Ovary (tissue), 9 donors: ENCODE measurements around the gene KRT7. TPM values are rescaled to one million over a fixed set of nuclear protein-coding genes. Genes with fewer than 3 reads are reported as not detected.
"Not testable (repeated sequence)": the region's sequence is repeated elsewhere in the genome, so short reads cannot be mapped to it uniquely, and the experiment has no call there.

ENCODE experiments used
- DNase-seq, 5 donors: peaks; one replicate each; pipeline ENCODE4 v3.0.0-alpha.2; 2019 to 2020
- H3K27ac ChIP-seq, 2 donors: fragments of 200-600 bp; one replicate each; pipeline versions ENCODE4 v1.5.1 to v1.8.0; 2019 to 2022
- H3K27me3 ChIP-seq: fragments of 200-600 bp; one replicate; pipeline ENCODE4 v1.8.0; 2022
- H3K36me3 ChIP-seq: fragments of 200-600 bp; sonication (generic); one replicate; pipeline ENCODE4 v1.5.1; 2019
- H3K4me1 ChIP-seq: one replicate; pipeline ENCODE4 v1.8.1; 2013; ENCODE audit warnings: mild to moderate bottlenecking, moderate library complexity; ENCODE audit not compliant: insufficient read depth
- H3K4me3 ChIP-seq: fragments of 200-600 bp; sonication (generic); one replicate; pipeline ENCODE4 v1.5.1; 2017
- H3K9me3 ChIP-seq, 2 donors: fragments of 200-600 bp in 1 of 2; sonication (generic) in 1 of 2; one replicate each; pipeline versions ENCODE4 v1.5.1 to v1.8.1; 2013 to 2019; ENCODE audit warnings: mild to moderate bottlenecking in 1 of 2, moderate library complexity in 1 of 2
- CTCF ChIP-seq, 3 donors: fragments of 450-650 bp in 2 of 3; fragments of 200-600 bp in 1 of 3; IDR thresholded peaks; one replicate each; pipeline versions ENCODE4 v1.5.1 to v1.8.0; 2016 to 2022; ENCODE audit warnings: antibody characterized with exemption in 3 of 3, mild to moderate bottlenecking in 1 of 3
- EP300 ChIP-seq: sonication (generic); formaldehyde crosslinking; IDR thresholded peaks from one replicate; pipeline ENCODE4 v1.6.1; 2017; ENCODE audit warnings: antibody characterized with exemption
- POLR2A ChIP-seq: fragments of 450-650 bp; IDR thresholded peaks from one replicate; pipeline ENCODE4 v1.6.1; 2017; ENCODE audit warnings: antibody characterized with exemption, mild to moderate bottlenecking, moderate library complexity
- WGBS, 3 donors: extraction: QIAGEN DNeasy Blood & Tissue Kit in 1 of 3; methylation state at CpG; one replicate each; pipeline versions ENCODE4 v1.1.5 to v1.1.7; 2013 to 2017; 5-methylcytosine and 5-hydroxymethylcytosine counted together
- intact Hi-C, 4 donors: fragments of 100-400 bp; cut with DNase I; formaldehyde crosslinking; loops; one replicate each; pipeline versions ENCODE4 v1.11.0 to v1.15.1; 2022 to 2023
- polyA plus RNA-seq, 2 donors: library from polyadenylated mRNA; stranded (reverse); fragments of 200-250 nt in 1 of 2; fragments of 350-450 nt in 1 of 2; fragmentation: Illumina TruSeq in 1 of 2; extraction: RNeasy Lipid Tissue Mini Kit (QIAGEN cat#74804) in 1 of 2; gene quantifications; one replicate each; pipeline ENCODE4 v1.2.3, GENCODE V29; 2013 to 2014
- total RNA-seq, 7 donors: library from RNA; depleted of rRNA in 2 of 7; stranded (reverse); fragments of >200 nt in 2 of 7; fragmentation: NEBNext Ultra II Directional in 3 of 7; extraction: Animal tissue kit (Norgen Biotek cat#: 25700) in 3 of 7; gene quantifications; one replicate each; pipeline versions ENCODE4 v1.1.0 to v1.2.4, GENCODE V29; 2016 to 2023
- donor health status: DM: no; HTN: no; CAD: no; lungs with moderate emphysema.
- donor health status: DM: no; HTN: no; CAD: no.
- donor health status: Bipolar disorder and iron deficiency.
- donor health status: DM: yes; HTN: yes; CAD: no.
- donor health status: DM: no; HTN: no; CAD: no.
- donor health status: DM: yes; HTN: yes; CAD: no.

The KRT7 gene
- total and polyA plus RNA-seq, 9 donors: 0.37 to 379 (median 22.7) TPM; not detected in 1

- no peaks in the 10 kb centered on the region for H3K9me3 ChIP-seq
- H3K36me3 ChIP-seq: no peaks in the 10 kb centered on the region
- no peak overlapping the region for H3K4me3 ChIP-seq
- H3K27ac ChIP-seq: no peak overlapping the region
- 23 to 36% (median 31%) methylated on average over 43 to 52 of the region's 52 CpGs for WGBS, 3 donors
- H3K27me3 ChIP-seq: no peaks in the 10 kb centered on the region
- no peak for DNase-seq
- TF ChIP-seq POLR2A (no peak), EP300 (no peak), CTCF (IDR thresholded peaks at IDR 0.05) (no peak)
- no peaks in the 10 kb centered on the region for H3K4me1 ChIP-seq
- intact Hi-C loops: no loop called here
Observed at GRCh38 chr12:52250048-52250990, 17.3 kb downstream of the KRT7 start.

GRCh38 chr12:52251367-52252051 is 18.5 kb downstream of the KRT7 start:
- Histone ChIP-seq H3K27ac (no peak overlapping the region), H3K27me3 (no peaks in the 10 kb centered on the region), H3K36me3 (no peaks in the 10 kb centered on the region), H3K4me1 (no peaks in the 10 kb centered on the region), H3K9me3 (no peaks in the 10 kb centered on the region), H3K4me3 (no peak overlapping the region)
- TF ChIP-seq EP300: no peak
- TF ChIP-seq CTCF (IDR thresholded peaks at IDR 0.05): no peak
- no peak for TF ChIP-seq POLR2A
- DNase-seq: no peak
- 71 to 88% (median 81%) methylated on average over 9 of the region's 9 CpGs for WGBS, 3 donors
- intact Hi-C loops: no loop called here

- H3K4me1 ChIP-seq, H3K4me3 ChIP-seq, H3K9me3 ChIP-seq, H3K36me3 ChIP-seq, H3K27me3 ChIP-seq, DNase-seq, H3K27ac ChIP-seq, intact Hi-C loops: not testable (repeated sequence)
- WGBS, 3 donors: 87 to 92% (median 91%) methylated on average over 8 of the region's 8 CpGs
Observed at GRCh38 chr12:52252175-52252615, 19.2 kb downstream of the KRT7 start.

- Histone ChIP-seq H3K9me3 (no peaks in the 10 kb centered on the region), H3K36me3 (no peaks in the 10 kb centered on the region), H3K27ac (no peak overlapping the region), H3K4me3 (no peak overlapping the region), H3K27me3 (no peaks in the 10 kb centered on the region), H3K4me1 (no peaks in the 10 kb centered on the region)
- no peak for DNase-seq
- 93 to 96% (median 96%) methylated on average over 11 of the region's 11 CpGs for WGBS, 3 donors
- intact Hi-C loops: no loop called here
- TF ChIP-seq POLR2A (no peak), EP300 (no peak), CTCF (IDR thresholded peaks at IDR 0.05) (no peak)
Observed at GRCh38 chr12:52252728-52253343, 19.8 kb downstream of the KRT7 start.
